Osteoblast (primary cell): ENCODE measurements around the gene B3GNT5. TPM values are rescaled to one million over a fixed set of nuclear protein-coding genes. Genes with fewer than 3 reads are reported as not detected.

Experiments used
- DNase-seq: peaks from one replicate; pipeline ENCODE4 v3.0.0; 2011; ENCODE audit warnings: low spot score, mixed read lengths; ENCODE audit not compliant: insufficient read length; ENCODE audit errors: missing footprints
- H2AFZ ChIP-seq: 2 replicates; pipeline ENCODE4 v1.6.0; 2011; ENCODE audit warnings: mild to moderate bottlenecking, low read length
- H3K27ac ChIP-seq: 2 replicates; pipeline ENCODE4 v1.5.1; 2011; ENCODE audit warnings: mild to moderate bottlenecking, low read depth, low read length, moderate library complexity
- H3K27me3 ChIP-seq: 2 replicates; pipeline ENCODE4 v1.6.0; 2012; ENCODE audit warnings: mild to moderate bottlenecking, control low read depth, inconsistent platforms, low read length, moderate library complexity; ENCODE audit not compliant: insufficient read depth
- H3K36me3 ChIP-seq: 2 replicates; pipeline ENCODE4 v1.5.1; 2011; ENCODE audit warnings: mild to moderate bottlenecking, low read length, control low read depth, moderate library complexity; ENCODE audit not compliant: insufficient read depth
- H3K4me1 ChIP-seq: 2 replicates; pipeline ENCODE4 v1.5.1; 2011; ENCODE audit warnings: mild to moderate bottlenecking, low read length, control low read depth, moderate library complexity; ENCODE audit not compliant: insufficient read depth
- H3K4me2 ChIP-seq: 2 replicates; pipeline ENCODE4 v1.6.0; 2011; ENCODE audit warnings: mild to moderate bottlenecking, low read length; ENCODE audit not compliant: insufficient read depth
- H3K4me3 ChIP-seq: fragments of 200-600 bp; sonication (generic); 3 replicates; pipeline ENCODE4 v1.5.1; 2012; ENCODE audit warnings: mild to moderate bottlenecking, low read length, inconsistent platforms; ENCODE audit not compliant: insufficient read depth
- H3K79me2 ChIP-seq: 2 replicates; pipeline ENCODE4 v1.6.0; 2012; ENCODE audit warnings: mild to moderate bottlenecking, low read length, control low read depth, inconsistent platforms; ENCODE audit not compliant: insufficient read depth
- H3K9me3 ChIP-seq: 2 replicates; pipeline ENCODE4 v1.5.1; 2011; ENCODE audit warnings: low read depth, low read length, control low read depth
- H4K20me1 ChIP-seq: 2 replicates; pipeline ENCODE4 v1.6.0; 2012; ENCODE audit warnings: mild to moderate bottlenecking, low read length, control low read depth; ENCODE audit not compliant: insufficient read depth
- total RNA-seq: library from RNA; depleted of rRNA; stranded (reverse); fragments of >200 nt; gene quantifications from 2 replicates; pipeline ENCODE4 v1.2.3, GENCODE V29; 2012
- TF ChIP-seq, protein P1 (sequence below): IDR thresholded peaks from 2 replicates; pipeline ENCODE4 v1.5.1; 2011; ENCODE audit warnings: mild to moderate bottlenecking, low read depth, low read length, moderate library complexity; ENCODE audit errors: extremely low read depth

B3GNT5 gene
- total RNA-seq, 1 donor = 0.36 TPM

- Histone ChIP-seq H3K36me3 (no peaks in the 10 kb centered on the region), H3K79me2 (no peaks in the 10 kb centered on the region), H2AFZ (no peak overlapping the region), H3K4me2 (no peak overlapping the region), H4K20me1 (no peaks in the 10 kb centered on the region), H3K9me3 (no peaks in the 10 kb centered on the region), H3K27me3 (peaks cover 5% of the 10 kb centered on the region), H3K4me3 (no peak overlapping the region), H3K27ac (no peak overlapping the region), H3K4me1 (peaks cover 3% of the 10 kb centered on the region)
- DNase-seq = no peak
- TF ChIP-seq, protein P1, sequence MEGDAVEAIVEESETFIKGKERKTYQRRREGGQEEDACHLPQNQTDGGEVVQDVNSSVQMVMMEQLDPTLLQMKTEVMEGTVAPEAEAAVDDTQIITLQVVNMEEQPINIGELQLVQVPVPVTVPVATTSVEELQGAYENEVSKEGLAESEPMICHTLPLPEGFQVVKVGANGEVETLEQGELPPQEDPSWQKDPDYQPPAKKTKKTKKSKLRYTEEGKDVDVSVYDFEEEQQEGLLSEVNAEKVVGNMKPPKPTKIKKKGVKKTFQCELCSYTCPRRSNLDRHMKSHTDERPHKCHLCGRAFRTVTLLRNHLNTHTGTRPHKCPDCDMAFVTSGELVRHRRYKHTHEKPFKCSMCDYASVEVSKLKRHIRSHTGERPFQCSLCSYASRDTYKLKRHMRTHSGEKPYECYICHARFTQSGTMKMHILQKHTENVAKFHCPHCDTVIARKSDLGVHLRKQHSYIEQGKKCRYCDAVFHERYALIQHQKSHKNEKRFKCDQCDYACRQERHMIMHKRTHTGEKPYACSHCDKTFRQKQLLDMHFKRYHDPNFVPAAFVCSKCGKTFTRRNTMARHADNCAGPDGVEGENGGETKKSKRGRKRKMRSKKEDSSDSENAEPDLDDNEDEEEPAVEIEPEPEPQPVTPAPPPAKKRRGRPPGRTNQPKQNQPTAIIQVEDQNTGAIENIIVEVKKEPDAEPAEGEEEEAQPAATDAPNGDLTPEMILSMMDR = no peak
These were observed 54.7 kb downstream of the B3GNT5 start for GRCh38 chr3:183307749-183308148.

- H3K36me3 ChIP-seq = no peaks in the 10 kb centered on the region
- no peak overlapping the region for H2AFZ ChIP-seq
- no peak overlapping the region for H3K4me2 ChIP-seq
- peaks cover 3% of the 10 kb centered on the region for H3K4me1 ChIP-seq
- H3K9me3 ChIP-seq = no peaks in the 10 kb centered on the region
- no peak for DNase-seq
- no peak overlapping the region for H3K4me3 ChIP-seq
- no peaks in the 10 kb centered on the region for H4K20me1 ChIP-seq
- H3K79me2 ChIP-seq = no peaks in the 10 kb centered on the region
- TF ChIP-seq, protein P1 = no peak
- peaks cover 5% of the 10 kb centered on the region for H3K27me3 ChIP-seq
- no peak overlapping the region for H3K27ac ChIP-seq
These were observed 55.7 kb downstream of the B3GNT5 start for GRCh38 chr3:183308751-183309150.

DNA sequence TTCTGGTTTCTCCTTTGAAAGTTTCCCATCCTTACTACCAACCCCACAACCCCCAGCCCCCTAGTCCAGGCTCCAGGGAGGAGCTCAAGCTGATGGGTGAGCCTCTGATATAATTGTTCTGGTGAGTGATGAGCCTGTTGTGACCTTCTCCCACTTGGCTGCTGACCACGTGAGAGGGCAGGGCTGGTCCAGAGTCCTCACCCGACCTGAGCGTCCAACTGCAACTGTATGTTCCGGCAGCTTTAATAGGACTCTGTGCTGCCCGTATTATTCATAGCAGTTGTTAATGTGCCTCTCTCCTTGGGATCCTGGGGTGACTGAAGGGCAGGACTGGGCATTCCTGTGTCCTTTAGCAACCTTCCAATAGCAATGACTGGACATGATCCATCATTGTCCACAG is 56.2 kb downstream of the B3GNT5 start:
- H3K4me2 ChIP-seq = no peak overlapping the region
- no peaks in the 10 kb centered on the region for H3K9me3 ChIP-seq
- DNase-seq = no peak
- H2AFZ ChIP-seq = no peak overlapping the region
- TF ChIP-seq, protein P1 = no peak
- no peak overlapping the region for H3K27ac ChIP-seq
- H3K4me3 ChIP-seq = no peak overlapping the region
- peaks cover 3% of the 10 kb centered on the region for H3K4me1 ChIP-seq
- no peaks in the 10 kb centered on the region for H3K79me2 ChIP-seq
- H3K27me3 ChIP-seq = peaks cover 5% of the 10 kb centered on the region
- H3K36me3 ChIP-seq = no peaks in the 10 kb centered on the region
- no peaks in the 10 kb centered on the region for H4K20me1 ChIP-seq

GRCh38 chr3:183310936-183311335 is 57.9 kb downstream of the B3GNT5 start:
- H4K20me1 ChIP-seq = no peaks in the 10 kb centered on the region
- DNase-seq = no peak
- TF ChIP-seq, protein P1 = no peak

More at GRCh38 chr3:183310936-183311335, 57.9 kb downstream of the B3GNT5 start:
- Histone ChIP-seq H3K9me3 (no peaks in the 10 kb centered on the region), H3K4me1 (peaks cover 3% of the 10 kb centered on the region), H3K4me3 (no peak overlapping the region), H3K4me2 (no peak overlapping the region), H3K36me3 (no peaks in the 10 kb centered on the region), H3K79me2 (no peaks in the 10 kb centered on the region), H3K27me3 (peaks cover 5% of the 10 kb centered on the region), H3K27ac (no peak overlapping the region), H2AFZ (no peak overlapping the region)
